OCI-LY3 (cell line): ENCODE measurements around the gene RUNX3.

Experiments used
- H2AFZ ChIP-seq: fragments of 200-600, 300-600 bp; shearing (Covaris generic); 2 replicates; pipeline ENCODE4 v1.6.0; 2014; ENCODE audit warnings: antibody characterized with exemption, low read depth, low read length
- H3K27ac ChIP-seq: fragments of 200-600, 300-600 bp; sonication (generic); 2 replicates; pipeline ENCODE4 v1.5.1; 2014; ENCODE audit warnings: mild to moderate bottlenecking, low read length, moderate library complexity, mixed read lengths
- H3K27me3 ChIP-seq: fragments of 200-600, 300-600 bp; sonication (generic); 2 replicates; pipeline ENCODE4 v1.6.1; 2014; ENCODE audit warnings: low read depth, low read length, mixed read lengths
- H3K36me3 ChIP-seq: fragments of 200-600, 300-600 bp; sonication (generic); replicated peaks from 2 replicates; pipeline ENCODE3; 2014; ENCODE audit warnings: low read depth, low read length, mixed read lengths
- H3K4me1 ChIP-seq: fragments of 300-600, 200-600 bp; sonication (generic); 2 replicates; pipeline ENCODE4 v1.6.1; 2014; ENCODE audit warnings: low read length, mixed read lengths
- H3K4me2 ChIP-seq: fragments of 200-600, 300-600 bp; sonication (generic); 2 replicates; pipeline ENCODE4 v1.6.1; 2014; ENCODE audit warnings: low read length, mixed read lengths
- H3K4me3 ChIP-seq: fragments of 300-600, 200-600 bp; sonication (generic); 2 replicates; pipeline ENCODE4 v1.5.1; 2014; ENCODE audit warnings: antibody characterized with exemption, mild to moderate bottlenecking, low read length, moderate library complexity
- H3K79me2 ChIP-seq: fragments of 300-600, 200-600 bp; shearing (Covaris generic); 2 replicates; pipeline ENCODE4 v1.6.1; 2014; ENCODE audit warnings: mild to moderate bottlenecking, low read length, mixed read lengths
- H3K9ac ChIP-seq: fragments of 300-600, 200-600 bp; shearing (Covaris generic); 2 replicates; pipeline ENCODE4 v1.6.0; 2014; ENCODE audit warnings: mild to moderate bottlenecking, low read length, moderate library complexity
- H3K9me3 ChIP-seq: fragments of 200-600, 300-600 bp; shearing (Covaris generic); 2 replicates; pipeline ENCODE4 v1.6.1; 2014; ENCODE audit warnings: low read length, mixed read lengths; ENCODE audit not compliant: insufficient read depth
- H4K20me1 ChIP-seq: fragments of 200-600, 300-600 bp; sonication (generic); 2 replicates; pipeline ENCODE4 v1.6.1; 2016; ENCODE audit warnings: low read length, mixed read lengths; ENCODE audit not compliant: insufficient read depth
- CTCF ChIP-seq: fragments of 200-600, 300-600 bp; sonication (generic); IDR thresholded peaks from 2 replicates; pipeline ENCODE4 v1.5.1; 2014; ENCODE audit warnings: antibody characterized with exemption, low read length, low read depth
- EZH2phosphoT487 ChIP-seq: fragments of 200-600 bp; shearing (Covaris generic); IDR thresholded peaks from 2 replicates; pipeline ENCODE4 v1.6.1; 2018; ENCODE audit warnings: antibody characterized with exemption, mixed run types, low read depth

The RUNX3 gene

GRCh38 chr1:24952413-24952841 is 22.4 kb upstream of the RUNX3 start:
- Histone ChIP-seq H3K4me2 (no peak overlapping the region), H3K36me3 (no peaks in the 10 kb centered on the region), H2AFZ (no peak overlapping the region), H3K9ac (no peak overlapping the region), H3K79me2 (no peaks in the 10 kb centered on the region), H4K20me1 (no peaks in the 10 kb centered on the region), H3K27ac (no peak overlapping the region), H3K27me3 (no peaks in the 10 kb centered on the region; the same call in 1 of the 2 replicates), H3K9me3 (no peaks in the 10 kb centered on the region), H3K4me1 (peaks cover 44% of the 10 kb centered on the region), H3K4me3 (no peak overlapping the region)
- no peak for TF ChIP-seq CTCF
- TF ChIP-seq EZH2phosphoT487, result no peak

GRCh38 chr1:24951810-24952412 is 21.8 kb upstream of the RUNX3 start:
- H3K27ac ChIP-seq, result no peak overlapping the region
- H3K79me2 ChIP-seq, result no peaks in the 10 kb centered on the region
- H3K4me3 ChIP-seq, result no peak overlapping the region
- no peaks in the 10 kb centered on the region for H3K9me3 ChIP-seq
- H3K4me2 ChIP-seq, result no peak overlapping the region
- H4K20me1 ChIP-seq, result no peaks in the 10 kb centered on the region
- TF ChIP-seq CTCF (no peak), EZH2phosphoT487 (no peak)
- H3K36me3 ChIP-seq, result no peaks in the 10 kb centered on the region
- H2AFZ ChIP-seq, result no peak overlapping the region
- no peak overlapping the region for H3K9ac ChIP-seq
- no peaks in the 10 kb centered on the region; the same call in 1 of the 2 replicates for H3K27me3 ChIP-seq
- peaks cover 44% of the 10 kb centered on the region for H3K4me1 ChIP-seq

GRCh38 chr1:24951337-24951736 is 21.3 kb upstream of the RUNX3 start:
- H3K9ac ChIP-seq, result no peak overlapping the region
- no peaks in the 10 kb centered on the region for H3K36me3 ChIP-seq
- no peak overlapping the region for H2AFZ ChIP-seq
- no peak overlapping the region for H3K4me3 ChIP-seq
- H3K79me2 ChIP-seq, result no peaks in the 10 kb centered on the region
- peaks cover 43% of the 10 kb centered on the region for H3K4me1 ChIP-seq
- no peaks in the 10 kb centered on the region; the same call in 1 of the 2 replicates for H3K27me3 ChIP-seq
- no peaks in the 10 kb centered on the region for H3K9me3 ChIP-seq
- no peak overlapping the region for H3K4me2 ChIP-seq
- no peak for TF ChIP-seq CTCF
- no peak for TF ChIP-seq EZH2phosphoT487
- no peaks in the 10 kb centered on the region for H4K20me1 ChIP-seq
- H3K27ac ChIP-seq, result no peak overlapping the region

- Histone ChIP-seq H3K27me3 (no peaks in the 10 kb centered on the region; the same call in 1 of the 2 replicates), H3K36me3 (no peaks in the 10 kb centered on the region), H3K4me2 (no peak overlapping the region), H3K4me1 (peaks cover 25% of the 10 kb centered on the region), H3K79me2 (no peaks in the 10 kb centered on the region), H4K20me1 (no peaks in the 10 kb centered on the region), H3K9me3 (no peaks in the 10 kb centered on the region), H3K27ac (no peak overlapping the region), H3K9ac (no peak overlapping the region), H3K4me3 (no peak overlapping the region), H2AFZ (no peak overlapping the region)
- no peak for TF ChIP-seq EZH2phosphoT487
Measured at GRCh38 chr1:24949331-24949881, 19.3 kb upstream of the RUNX3 start.
